GM21717 (cell line): ENCODE data around the gene CCSAP.
"Not testable (repeated sequence)": the region's sequence is repeated elsewhere in the genome, so short reads cannot be mapped to it uniquely, and the experiment has no call there.

Source experiments
- ATAC-seq: cut with Tn5 transposase; IDR thresholded peaks from one replicate; pipeline ENCODE4 v1.9.1; 2021; ENCODE audit warnings: mild to moderate bottlenecking, moderate library complexity; ENCODE audit not compliant: unreplicated experiment

CCSAP gene

DNA sequence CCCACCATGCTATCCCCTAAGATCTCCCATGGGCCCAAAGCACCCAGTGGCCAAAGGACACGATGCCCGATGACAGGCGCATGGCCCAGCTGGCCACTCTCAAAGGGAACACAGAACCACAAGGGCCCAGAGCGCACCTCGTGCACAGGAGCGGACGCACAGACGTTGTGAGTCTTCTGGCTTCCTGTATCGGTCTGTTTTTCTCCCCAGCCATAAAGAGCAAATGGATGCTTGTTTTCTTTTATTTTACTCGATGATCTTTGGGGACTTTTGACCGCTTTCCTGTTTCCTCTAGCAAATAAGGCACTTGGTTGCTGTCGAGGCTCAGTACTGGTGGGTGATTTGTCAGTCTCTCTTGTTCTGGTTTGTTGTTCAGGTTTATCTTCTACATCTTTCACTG, 16.2 kb downstream of the CCSAP start:
- ATAC-seq, result no peak

DNA sequence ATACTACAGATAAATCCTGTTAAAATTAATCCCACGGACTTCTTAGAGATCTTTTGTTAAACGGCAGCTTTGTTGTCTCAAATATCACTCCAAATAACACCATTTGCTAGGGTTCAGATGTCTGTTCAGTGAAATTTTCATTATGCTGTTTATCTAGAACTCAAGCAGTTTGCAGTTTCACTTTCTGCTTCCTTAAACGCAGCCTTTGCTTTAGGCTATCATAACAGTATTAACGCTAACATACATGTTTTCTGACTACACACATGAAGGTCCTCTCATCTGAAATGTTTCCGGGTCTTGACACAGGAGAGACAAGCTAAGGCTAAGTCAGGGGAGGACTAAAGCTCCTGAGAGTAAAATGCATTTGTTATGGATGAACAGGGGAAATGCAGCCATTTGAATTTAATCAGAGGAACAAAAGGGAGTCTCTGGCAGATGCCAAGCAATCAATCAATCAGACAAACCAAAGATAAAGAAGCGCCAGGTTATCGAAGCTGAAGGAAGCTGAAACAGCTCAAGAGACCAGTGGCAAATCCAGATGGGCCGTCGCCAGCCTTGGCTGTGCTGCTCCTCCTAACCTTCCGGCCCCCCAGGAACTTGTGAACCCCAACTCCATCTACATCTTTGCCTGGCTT, 16.9 kb downstream of the CCSAP start:
- no peak for ATAC-seq

DNA sequence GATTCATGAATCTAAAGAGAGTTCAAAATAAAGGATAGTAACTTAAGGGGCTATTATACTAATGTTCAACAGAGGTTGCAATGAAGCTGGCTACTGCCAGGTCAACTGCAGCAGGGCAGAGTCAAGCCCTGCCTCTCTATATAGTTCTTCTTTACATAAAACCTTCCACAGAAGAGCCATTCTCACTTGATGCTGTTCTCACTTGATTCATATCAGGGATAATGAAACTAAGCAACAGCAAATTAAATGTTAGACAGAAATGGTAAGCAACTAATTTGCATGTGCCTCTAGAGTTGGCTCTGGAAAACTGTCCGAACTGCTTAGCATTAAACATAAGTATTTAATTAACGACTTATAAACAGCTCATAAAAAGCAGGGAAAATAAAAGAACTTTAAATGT, 17.4 kb downstream of the CCSAP start:
- ATAC-seq, result no peak

DNA sequence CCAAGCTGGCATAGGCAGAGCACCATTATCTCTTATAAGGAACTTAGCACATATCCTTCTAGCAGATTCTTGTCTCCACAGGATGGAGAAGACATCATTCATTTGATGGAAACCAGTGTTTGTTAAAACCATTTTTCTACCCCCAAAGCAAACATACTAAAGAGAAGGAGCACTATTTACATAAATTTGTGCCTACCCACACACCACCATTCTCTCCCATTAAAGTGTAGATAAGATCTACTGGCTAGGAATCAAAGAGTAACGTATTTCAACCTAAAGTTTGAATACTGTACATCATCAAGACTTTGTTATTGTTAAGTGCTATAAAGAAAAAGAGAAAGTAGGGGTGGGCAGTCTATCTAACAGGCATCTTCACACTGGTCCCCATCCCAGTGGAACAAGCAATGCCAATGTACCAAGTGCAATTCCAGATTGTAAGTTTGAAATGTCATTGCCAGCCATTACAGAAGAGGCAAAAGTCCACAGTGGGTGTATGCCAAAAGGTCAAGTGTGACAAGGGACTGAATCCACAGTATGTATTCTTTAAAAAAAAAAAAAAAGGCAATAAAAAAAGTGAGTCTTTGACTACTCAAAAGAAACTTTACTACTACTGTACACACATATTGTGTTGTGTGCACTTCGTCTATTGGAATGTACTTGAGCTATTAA, 18.8 kb downstream of the CCSAP start:
- no peak for ATAC-seq

DNA sequence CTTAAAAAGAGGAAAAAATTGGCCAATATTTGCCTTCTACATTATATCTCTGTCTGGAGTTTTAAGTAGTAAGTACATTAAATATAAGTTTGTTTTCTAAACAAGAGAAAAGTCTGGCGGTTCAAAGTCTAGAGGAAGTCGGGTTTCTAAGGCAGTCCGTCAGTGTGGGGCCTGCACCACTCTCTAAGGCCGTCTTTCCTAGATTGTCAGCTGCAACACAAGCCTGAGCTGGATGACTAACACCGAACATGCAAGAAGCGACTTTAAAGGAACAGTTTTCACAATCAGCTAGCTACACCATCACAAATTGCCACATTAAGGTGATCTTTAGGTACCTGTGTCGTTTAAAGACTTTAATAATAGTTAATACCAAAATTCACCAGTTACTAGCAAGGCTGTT, 19.6 kb downstream of the CCSAP start:
- ATAC-seq, result no peak

DNA sequence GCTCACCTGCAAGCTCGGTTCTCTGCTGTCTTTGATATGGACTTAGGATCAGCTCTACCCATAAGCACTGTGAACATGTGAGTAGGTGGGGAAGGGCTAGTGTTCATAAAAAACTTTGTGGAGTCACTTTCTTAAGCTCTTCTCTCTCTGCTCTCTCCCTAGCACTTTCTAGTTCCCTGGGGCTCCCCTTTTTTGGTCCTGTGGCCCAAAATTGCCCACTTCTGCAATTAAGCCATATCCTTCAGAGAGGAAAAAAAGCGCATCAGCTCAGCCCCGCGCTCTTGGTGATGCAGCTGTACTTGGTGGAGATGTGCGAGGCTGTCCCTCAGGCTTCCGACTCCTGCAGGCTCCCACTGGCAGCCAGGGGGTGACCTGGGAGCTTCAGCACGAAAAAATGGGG, 23.4 kb downstream of the CCSAP start:
- ATAC-seq, result no peak

DNA sequence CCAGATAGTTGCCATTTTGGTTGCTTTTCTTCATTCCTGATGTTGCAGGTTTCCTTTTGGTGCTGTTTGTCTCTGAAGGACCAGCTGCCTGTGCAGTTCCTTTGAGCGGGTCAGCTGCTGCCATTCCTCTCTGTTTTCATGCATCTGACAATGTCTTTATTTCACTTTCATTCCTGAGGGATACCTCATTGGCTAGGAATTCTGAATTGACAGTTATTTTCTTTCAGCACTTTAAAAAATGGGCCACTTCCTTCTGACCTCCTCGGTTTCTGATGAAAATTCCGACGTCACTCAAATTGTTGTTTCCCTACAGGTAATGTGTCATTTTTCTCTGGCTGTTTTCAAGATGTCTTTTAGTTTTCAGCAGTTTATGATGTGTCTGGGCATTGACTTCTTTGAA, 24.8 kb downstream of the CCSAP start:
- ATAC-seq, result no peak

DNA sequence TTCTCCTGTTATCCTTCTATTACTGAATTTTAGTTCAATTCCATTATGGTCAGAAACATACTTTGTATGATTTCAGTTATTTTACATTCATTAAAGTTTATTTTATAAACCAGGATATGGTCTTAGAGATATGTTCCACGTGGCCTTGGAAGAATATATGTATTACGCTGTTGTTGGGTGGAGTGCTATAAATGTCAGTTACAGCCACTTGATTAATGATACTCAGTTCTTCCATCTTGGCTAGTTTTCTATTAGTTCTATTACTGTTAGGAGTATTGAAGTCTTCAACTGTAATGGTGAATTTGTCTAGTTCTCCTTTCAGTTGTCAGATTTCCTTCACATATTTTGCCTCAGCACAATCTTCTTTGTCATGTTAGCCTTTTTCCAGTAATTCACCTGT, 26.7 kb downstream of the CCSAP start:
- ATAC-seq, result no peak

DNA sequence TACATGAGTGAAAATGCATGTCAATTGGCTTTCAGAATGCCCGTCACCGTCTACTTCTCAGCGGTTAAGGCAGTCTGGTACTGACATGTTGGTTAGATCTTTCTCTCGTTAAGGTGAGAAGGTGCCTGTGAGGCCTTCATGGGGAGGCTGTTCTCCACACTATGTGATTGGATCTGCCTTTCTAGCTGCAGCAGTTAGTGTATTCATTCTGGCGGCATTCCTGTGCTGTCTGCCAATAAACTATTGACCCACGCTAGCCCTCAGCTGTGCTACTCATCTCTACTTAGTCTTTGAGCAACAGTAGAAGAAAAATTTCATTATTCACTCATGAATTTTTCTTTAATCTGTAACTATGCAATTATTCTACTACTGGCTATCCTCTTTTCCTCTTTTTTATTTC, 32.0 kb downstream of the CCSAP start:
- ATAC-seq, result no peak

DNA sequence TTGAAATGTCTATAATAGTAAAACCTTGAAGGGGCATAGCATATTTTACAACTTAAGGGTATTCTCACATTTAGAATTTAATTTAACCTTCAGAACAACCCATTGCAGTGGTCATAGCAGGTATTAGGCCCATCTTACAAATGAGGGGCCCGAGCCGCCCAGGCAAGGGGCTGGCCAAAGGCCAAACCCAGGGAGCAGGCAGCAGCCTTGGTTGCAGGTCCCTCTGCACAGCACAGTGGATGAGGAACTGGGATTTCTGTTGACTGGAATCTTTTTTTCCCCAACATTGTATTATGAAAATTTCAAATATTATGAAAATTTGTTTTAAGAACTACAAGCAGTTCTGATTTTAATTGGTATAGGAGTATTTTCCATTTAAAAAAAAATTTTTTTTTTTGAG, 33.2 kb downstream of the CCSAP start:
- ATAC-seq, result no peak

DNA sequence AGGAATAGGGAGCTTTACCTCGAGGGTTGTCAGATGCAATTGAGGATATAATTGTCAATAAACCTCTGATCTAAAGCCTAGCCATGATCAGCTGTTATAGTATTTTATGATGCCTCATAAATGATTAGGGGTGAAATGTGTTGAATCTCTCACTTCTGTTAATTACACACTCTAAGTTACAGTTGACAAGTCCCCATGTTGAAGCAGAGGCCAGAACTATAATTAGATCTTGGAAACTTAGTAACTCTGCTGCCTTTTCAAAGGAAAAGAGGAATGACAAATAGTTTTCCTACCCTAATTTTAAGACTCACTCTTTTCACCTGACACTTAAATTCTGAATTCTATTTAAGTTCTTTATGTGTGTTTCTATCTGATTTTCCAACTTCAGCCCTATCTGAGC, 33.8 kb downstream of the CCSAP start:
- ATAC-seq, result no peak

DNA sequence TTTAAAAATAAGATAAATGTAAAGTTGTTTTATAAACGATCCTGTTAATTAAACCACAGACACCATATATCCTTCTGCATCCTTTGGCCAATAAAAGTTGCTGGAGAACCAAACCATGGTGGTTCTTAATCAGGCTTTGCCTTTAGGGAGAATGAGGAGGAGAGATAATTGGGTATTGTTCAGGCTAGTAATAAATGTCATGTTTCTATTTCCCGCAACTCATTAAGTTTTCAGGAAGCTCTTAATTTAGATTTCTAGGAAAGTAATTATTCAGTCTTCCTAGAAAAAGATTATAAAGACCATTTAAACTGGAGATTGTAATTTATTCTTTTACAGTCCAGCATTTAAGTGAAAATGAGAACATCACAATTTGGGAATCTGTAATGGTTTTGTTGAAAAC, 37.5 kb downstream of the CCSAP start:
- no peak for ATAC-seq

DNA sequence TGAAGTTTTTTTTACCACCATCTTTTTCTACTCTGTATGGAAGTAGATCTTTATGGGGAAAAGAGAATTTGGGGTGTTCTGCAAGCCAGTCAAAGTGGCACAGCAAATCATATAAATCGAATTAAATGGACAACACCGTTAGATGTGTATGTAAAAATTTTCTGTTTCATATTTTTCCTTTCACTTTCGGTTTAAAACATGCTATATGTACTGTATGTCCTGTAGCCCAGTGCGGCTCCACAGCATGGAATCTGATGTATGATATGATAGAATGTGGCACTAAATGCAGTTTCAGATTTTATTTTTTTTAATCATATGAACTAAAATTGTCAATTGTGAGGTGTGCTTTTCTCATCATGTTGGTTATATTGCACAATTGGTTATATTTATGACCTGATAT, 39.0 kb downstream of the CCSAP start:
- no peak for ATAC-seq

DNA sequence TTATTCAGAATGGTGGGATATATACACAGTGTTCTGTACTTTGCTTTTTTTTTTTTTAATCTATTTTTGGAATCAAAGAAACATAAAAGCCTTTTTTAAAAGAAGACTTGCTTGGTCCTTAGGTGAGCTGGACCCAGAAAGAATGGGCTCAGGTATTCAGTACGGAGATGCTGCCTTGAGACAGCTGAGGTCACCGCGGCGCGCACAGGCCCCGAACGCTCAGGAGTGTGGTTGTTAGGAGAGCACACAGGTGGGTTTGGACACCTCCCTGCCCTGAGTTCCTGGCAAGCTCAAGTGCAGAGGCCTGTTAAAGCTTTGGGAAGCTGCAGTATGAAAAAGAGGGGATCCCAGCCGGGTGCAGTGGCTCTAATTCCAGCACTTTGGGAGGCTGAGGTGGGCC, 40.1 kb downstream of the CCSAP start:
- no peak for ATAC-seq

DNA sequence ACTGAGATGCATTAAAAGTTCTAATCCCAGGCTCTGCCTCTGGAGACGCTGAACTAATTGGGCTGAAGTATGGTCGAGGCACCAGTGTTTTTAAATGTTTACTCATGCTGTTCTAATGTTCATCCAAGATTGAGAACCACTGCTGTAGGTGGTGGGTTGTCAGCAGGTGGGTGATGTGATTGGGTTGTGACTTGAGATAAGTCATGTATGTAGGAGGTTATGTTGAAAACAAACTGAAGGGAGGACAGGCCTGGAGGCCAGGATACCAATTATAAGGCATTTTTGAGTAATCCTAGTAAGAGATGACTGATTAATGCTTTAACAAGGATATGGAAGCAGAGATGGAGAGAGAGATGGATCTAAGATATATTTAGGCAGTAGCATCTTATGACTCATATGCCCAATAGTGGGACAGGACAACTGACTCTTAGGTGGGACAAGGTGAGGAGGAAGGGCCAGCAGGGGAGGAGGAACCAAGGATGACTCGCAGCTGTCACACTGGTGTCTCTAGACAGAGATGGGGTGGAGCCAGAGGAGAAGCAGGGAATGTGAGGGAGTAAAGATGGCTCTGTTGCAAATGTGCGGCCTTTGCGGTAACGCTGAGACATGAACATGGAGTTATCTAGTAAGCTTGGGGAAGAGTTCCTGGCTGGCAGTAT, 42.6 kb downstream of the CCSAP start:
- no peak for ATAC-seq

DNA sequence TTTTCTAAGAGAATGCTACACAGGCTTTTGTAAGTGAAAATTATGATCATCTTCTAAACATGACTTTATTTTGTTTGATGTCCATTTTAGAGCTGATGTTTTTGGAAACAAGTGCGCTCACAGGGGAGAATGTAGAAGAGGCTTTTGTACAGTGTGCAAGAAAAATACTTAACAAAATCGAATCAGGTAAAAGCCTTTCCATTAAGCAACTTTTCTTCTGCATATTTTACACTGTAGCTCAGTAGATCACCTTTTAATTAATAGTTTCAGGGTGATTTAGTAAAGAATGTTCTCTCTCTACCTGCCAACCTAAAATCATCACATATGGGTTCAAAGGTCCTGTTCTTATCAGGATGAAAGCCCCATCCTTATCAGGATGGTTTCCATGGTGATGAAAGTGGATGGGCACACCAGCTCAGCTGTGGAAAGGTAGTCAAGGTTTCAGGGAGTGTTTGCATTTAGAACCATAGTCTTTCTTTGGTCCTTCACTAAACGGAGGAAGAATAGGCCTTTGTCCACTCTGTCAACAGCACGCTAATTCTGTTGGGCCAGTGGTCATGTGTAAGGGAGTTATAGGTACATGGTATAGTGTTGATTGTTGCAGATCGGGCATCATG, 43.9 kb downstream of the CCSAP start:
- no peak for ATAC-seq

DNA sequence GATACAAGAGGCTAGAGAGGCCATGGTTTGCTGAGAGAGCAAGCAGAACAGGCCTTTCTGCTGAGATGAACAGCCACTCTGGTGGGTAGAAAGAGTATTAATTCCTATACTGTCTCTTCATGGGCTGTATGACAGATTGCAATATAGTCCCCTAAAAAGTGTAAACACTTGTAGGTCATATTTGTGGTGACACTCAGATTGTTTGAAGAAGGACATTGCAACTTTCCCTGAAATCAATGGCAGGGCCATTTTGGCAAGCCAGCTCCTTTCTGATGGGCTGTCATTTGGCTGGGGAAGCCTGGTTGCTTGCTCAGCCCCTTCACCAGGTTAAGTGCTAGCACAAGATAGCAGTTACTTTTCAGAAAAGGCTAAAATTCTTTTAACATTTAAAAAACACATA, 44.4 kb downstream of the CCSAP start:
- no peak for ATAC-seq

DNA sequence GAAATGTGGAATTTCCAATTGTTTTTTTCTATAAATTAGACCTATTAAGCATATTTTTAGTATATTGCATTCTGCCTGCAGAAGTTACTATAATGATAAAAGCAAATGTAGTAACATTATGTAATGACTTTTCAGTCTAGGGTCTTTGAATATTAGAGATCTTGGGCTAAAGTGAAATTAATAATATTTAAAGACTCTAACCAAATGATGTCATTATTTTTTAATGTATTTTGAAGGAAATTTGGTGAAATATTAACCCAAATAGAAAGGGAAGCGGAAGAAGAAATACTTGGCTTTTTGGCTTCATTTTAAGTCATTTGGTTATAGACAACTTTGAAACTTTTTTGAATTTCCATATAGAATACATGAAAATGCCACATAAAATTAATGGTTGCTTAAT, 45.1 kb downstream of the CCSAP start:
- ATAC-seq, result no peak

DNA sequence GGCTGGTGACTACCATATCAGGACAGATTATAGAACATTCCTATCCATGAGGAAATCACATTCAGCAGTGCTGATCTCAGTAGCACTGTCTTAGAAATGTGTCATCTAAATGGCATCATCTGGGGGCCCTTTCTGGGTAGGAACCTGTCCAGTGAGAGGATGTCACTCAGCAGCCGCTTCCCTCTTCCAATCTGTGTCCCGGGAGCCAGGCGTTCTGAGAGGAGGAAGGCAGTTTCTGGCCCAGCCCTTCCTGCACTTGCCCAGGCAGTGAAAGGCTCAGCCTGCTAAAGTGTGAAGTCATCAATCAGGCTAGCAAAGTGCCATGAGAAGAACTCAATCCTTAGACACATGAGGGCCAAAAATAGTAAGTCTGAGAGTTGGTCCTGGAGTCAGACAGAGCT, 46.3 kb downstream of the CCSAP start:
- no peak for ATAC-seq

DNA sequence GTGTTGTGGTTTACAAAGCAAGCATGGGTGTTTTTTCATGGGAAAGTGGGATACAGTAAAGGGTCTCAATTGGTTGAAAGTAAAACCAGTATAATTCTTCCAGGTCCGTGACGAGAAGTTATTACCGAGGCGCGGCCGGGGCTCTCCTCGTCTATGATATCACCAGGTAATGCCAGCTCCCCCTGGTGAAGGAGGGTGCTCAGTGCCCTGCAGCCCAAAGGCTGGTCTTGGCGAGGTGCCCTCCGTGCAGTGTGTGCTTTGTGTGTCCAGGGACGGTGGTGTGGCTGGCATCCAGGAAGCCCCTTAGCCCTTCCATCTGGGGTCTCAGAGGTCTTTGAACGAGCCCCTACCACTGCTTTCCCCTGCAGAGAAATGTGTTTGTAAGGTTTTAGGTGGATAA, 47.1 kb downstream of the CCSAP start:
- ATAC-seq, result no peak

DNA sequence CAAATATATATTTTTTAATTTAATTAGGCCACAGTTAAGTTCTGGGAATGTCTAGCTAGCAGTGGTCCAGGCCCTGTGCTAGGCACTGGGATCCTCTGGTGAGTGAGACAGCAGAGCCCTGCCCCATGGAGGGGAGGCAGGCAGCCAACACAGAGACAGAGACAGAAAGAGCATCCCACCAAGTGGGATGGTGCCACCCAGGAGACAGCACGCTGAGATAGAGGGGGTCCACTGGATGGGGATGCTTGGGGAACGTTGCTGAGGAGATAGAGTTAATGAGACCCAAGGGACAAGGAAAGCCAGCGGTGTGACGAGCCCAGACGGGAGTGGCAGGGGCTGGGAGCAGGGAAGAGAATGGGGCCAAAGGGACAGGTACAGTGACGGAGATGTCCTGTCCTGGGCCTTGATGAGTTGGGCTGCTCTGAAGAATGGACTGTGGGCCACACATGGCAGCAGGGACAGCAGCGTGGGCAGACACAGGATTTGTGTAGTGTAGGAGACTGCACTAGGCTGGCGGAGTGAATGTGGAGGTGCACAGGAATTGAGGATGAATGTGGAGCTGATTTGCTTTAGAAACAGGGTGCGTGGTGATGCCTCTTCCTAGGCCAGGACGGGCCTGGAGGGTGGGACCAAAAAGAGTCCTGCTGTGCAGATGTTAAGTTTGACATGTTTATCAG, 49.2 kb downstream of the CCSAP start:
- ATAC-seq, result no peak

DNA sequence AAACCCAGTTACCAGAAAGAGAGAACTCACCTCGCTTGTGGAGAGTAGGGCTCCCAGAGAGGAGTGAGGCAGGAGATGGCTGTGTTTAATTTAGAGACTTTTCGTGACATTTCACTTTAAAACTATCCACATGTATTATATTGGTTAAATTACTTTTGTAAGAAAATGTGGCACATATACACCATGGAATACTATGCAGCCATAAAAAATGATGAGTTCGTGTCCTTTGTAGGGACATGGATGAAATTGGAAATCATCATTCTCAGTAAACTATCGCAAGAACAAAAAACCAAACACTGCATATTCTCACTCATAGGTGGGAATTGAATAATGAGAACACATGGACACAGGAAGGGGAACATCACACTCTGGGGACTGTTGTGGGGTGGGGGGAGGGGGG, 51.2 kb downstream of the CCSAP start:
- ATAC-seq, result not testable (repeated sequence)
